Measurements from ENCODE around the gene HBQ1.

HBQ1 gene

GRCh38 chr16:189604-190186 lies 9.4 kb downstream of the HBQ1 start:
- H3K4me1 ChIP-seq (ENCODE audit: insufficient read depth, low read length), result no peaks in the 10 kb centered on the region
- TF ChIP-seq, protein P1, sequence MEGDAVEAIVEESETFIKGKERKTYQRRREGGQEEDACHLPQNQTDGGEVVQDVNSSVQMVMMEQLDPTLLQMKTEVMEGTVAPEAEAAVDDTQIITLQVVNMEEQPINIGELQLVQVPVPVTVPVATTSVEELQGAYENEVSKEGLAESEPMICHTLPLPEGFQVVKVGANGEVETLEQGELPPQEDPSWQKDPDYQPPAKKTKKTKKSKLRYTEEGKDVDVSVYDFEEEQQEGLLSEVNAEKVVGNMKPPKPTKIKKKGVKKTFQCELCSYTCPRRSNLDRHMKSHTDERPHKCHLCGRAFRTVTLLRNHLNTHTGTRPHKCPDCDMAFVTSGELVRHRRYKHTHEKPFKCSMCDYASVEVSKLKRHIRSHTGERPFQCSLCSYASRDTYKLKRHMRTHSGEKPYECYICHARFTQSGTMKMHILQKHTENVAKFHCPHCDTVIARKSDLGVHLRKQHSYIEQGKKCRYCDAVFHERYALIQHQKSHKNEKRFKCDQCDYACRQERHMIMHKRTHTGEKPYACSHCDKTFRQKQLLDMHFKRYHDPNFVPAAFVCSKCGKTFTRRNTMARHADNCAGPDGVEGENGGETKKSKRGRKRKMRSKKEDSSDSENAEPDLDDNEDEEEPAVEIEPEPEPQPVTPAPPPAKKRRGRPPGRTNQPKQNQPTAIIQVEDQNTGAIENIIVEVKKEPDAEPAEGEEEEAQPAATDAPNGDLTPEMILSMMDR (IDR thresholded peaks at IDR 0.05; ENCODE audit: borderline replicate concordance, extremely low read depth, low read length, poor library complexity, severe bottlenecking), result no peak
- TF ChIP-seq EZH2 (IDR thresholded peaks at IDR 0.05; ENCODE audit: borderline replicate concordance, low read depth, low read length, severe bottlenecking), result no peak
- H2AFZ ChIP-seq (ENCODE audit: low read depth, low read length), result no peak overlapping the region
- DNase-seq (no peak), ATAC-seq (ENCODE audit: insufficient read depth, low read depth) (no peak)
- no peak overlapping the region for H3K9ac ChIP-seq (ENCODE audit: low read depth, low read length)
- peaks cover 41% of the 10 kb centered on the region for H4K20me1 ChIP-seq (ENCODE audit: insufficient read depth, low read length)
- no peak overlapping the region for H3K27ac ChIP-seq (ENCODE audit: low read length)
- H3K27me3 ChIP-seq (ENCODE audit: insufficient read depth, low read length, poor library complexity), result no peaks in the 10 kb centered on the region
- peaks cover 1% of the 10 kb centered on the region; the same call in 1 of the 2 replicates for H3K79me2 ChIP-seq (ENCODE audit: insufficient read depth, low read length)
- no peak overlapping the region for H3K4me3 ChIP-seq (ENCODE audit: low read depth in 1 of 2, low read length in 2 of 2)
- peaks cover 85% of the 10 kb centered on the region for H3K36me3 ChIP-seq (ENCODE audit: insufficient read depth, low read length)
- no peaks in the 10 kb centered on the region for H3K9me3 ChIP-seq (ENCODE audit: insufficient read depth, low read length, severe bottlenecking)
- no peak overlapping the region for H3K4me2 ChIP-seq (ENCODE audit: insufficient read depth, low read length)

DNA sequence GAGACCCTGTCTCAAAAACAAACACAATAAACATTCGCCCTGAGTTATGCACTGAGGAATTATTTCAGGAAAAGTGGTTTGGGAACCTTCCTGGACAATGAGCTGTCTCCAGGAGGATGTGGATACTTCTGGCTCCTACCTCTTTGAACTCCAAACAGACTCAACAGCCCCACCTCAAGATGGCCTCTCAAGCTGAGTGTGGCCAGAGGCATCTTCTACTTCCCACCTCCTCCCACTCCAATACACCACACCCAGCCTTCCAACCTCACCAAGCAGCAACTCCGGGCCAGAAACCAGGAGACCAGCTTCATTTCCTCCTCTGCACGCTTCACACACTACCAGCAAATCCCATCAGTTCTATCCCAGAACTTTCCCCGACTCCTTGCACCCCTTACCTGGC lies 11.6 kb downstream of the HBQ1 start:
- Histone ChIP-seq H3K27me3 (ENCODE audit: insufficient read depth, low read length, poor library complexity) (no peaks in the 10 kb centered on the region), H3K36me3 (ENCODE audit: insufficient read depth, low read length) (peaks cover 98% of the 10 kb centered on the region), H3K9me3 (ENCODE audit: insufficient read depth, low read length, severe bottlenecking) (no peaks in the 10 kb centered on the region), H3K9ac (ENCODE audit: low read depth, low read length) (no peak overlapping the region), H3K27ac (ENCODE audit: low read length) (no peak overlapping the region), H3K4me2 (ENCODE audit: insufficient read depth, low read length) (no peak overlapping the region), H4K20me1 (ENCODE audit: insufficient read depth, low read length) (peaks cover 42% of the 10 kb centered on the region), H3K4me1 (ENCODE audit: insufficient read depth, low read length) (no peaks in the 10 kb centered on the region), H3K79me2 (ENCODE audit: insufficient read depth, low read length) (peaks cover 11% of the 10 kb centered on the region; the same call in 1 of the 2 replicates), H3K4me3 (ENCODE audit: low read depth in 1 of 2, low read length in 2 of 2) (no peak overlapping the region), H2AFZ (ENCODE audit: low read depth, low read length) (no peak overlapping the region)
- TF ChIP-seq EZH2 (IDR thresholded peaks at IDR 0.05; ENCODE audit: borderline replicate concordance, low read depth, low read length, severe bottlenecking), result no peak
- TF ChIP-seq, protein P1 (IDR thresholded peaks at IDR 0.05; ENCODE audit: borderline replicate concordance, extremely low read depth, low read length, poor library complexity, severe bottlenecking), result no peak
- ATAC-seq (ENCODE audit: insufficient read depth, low read depth) (no peak), DNase-seq (no peak)

DNA sequence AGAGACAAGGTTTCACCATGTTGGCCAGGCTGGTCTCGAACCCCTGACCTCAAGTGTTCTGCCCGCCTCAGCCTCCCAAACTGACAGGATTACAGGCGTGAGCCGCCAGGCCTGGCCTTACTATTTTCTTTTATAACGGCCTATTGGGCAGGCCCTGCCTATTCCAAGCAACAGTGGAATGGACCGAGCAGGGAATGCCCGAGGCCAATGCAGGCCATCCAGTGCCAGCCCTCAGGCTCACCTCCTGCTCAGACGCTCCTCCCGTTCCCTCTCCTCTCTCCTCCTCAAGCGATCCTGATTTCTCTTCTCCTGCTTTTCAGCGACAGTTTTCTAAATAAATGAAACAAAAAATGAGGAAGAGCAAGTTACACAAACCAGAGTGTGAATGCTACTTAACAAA lies 12.4 kb downstream of the HBQ1 start:
- H3K36me3 ChIP-seq (ENCODE audit: insufficient read depth, low read length), result peaks cover 100% of the 10 kb centered on the region
- no peak overlapping the region for H3K9ac ChIP-seq (ENCODE audit: low read depth, low read length)
- H3K9me3 ChIP-seq (ENCODE audit: insufficient read depth, low read length, severe bottlenecking), result no peaks in the 10 kb centered on the region
- peaks cover 13% of the 10 kb centered on the region; the same call in 1 of the 2 replicates for H3K79me2 ChIP-seq (ENCODE audit: insufficient read depth, low read length)
- H3K27ac ChIP-seq (ENCODE audit: low read length), result no peak overlapping the region
- no peaks in the 10 kb centered on the region for H3K27me3 ChIP-seq (ENCODE audit: insufficient read depth, low read length, poor library complexity)
- peaks cover 43% of the 10 kb centered on the region for H4K20me1 ChIP-seq (ENCODE audit: insufficient read depth, low read length)
- no peak overlapping the region for H3K4me3 ChIP-seq (ENCODE audit: low read depth in 1 of 2, low read length in 2 of 2)
- TF ChIP-seq, protein P1 (IDR thresholded peaks at IDR 0.05; ENCODE audit: borderline replicate concordance, extremely low read depth, low read length, poor library complexity, severe bottlenecking), result no peak
- TF ChIP-seq EZH2 (IDR thresholded peaks at IDR 0.05; ENCODE audit: borderline replicate concordance, low read depth, low read length, severe bottlenecking), result no peak
- no peaks in the 10 kb centered on the region for H3K4me1 ChIP-seq (ENCODE audit: insufficient read depth, low read length)
- DNase-seq (no peak), ATAC-seq (ENCODE audit: insufficient read depth, low read depth) (no peak)
- no peak overlapping the region for H3K4me2 ChIP-seq (ENCODE audit: insufficient read depth, low read length)
- no peak overlapping the region for H2AFZ ChIP-seq (ENCODE audit: low read depth, low read length)
